ENCODE data around the gene KEL.

DNA sequence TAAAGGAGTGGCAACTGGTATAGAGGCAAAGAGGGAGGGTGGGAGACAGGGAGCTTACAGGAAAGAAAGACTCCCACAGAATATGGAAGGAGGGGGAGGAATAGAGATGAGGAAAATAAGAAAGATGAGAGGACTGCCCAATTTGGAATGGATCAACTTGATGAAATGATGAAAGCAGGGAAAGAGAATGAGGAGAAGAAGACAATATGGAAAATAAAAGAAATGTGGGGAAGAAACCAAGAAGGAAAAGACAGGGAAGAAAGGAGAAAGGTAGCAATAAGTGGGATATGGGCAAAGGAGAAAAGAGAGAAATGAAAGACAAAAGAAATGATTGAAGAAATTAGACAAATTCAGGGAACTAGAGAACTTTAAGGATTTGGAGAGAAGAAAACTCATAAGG is 3.0 kb downstream of the KEL start:
- TF ChIP-seq, protein P1, sequence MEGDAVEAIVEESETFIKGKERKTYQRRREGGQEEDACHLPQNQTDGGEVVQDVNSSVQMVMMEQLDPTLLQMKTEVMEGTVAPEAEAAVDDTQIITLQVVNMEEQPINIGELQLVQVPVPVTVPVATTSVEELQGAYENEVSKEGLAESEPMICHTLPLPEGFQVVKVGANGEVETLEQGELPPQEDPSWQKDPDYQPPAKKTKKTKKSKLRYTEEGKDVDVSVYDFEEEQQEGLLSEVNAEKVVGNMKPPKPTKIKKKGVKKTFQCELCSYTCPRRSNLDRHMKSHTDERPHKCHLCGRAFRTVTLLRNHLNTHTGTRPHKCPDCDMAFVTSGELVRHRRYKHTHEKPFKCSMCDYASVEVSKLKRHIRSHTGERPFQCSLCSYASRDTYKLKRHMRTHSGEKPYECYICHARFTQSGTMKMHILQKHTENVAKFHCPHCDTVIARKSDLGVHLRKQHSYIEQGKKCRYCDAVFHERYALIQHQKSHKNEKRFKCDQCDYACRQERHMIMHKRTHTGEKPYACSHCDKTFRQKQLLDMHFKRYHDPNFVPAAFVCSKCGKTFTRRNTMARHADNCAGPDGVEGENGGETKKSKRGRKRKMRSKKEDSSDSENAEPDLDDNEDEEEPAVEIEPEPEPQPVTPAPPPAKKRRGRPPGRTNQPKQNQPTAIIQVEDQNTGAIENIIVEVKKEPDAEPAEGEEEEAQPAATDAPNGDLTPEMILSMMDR (conservative IDR thresholded peaks at IDR 0.05), result no peak
- TF ChIP-seq ZFX (IDR thresholded peaks at IDR 0.05), result no peak
